Neuronal stem cell (in vitro differentiated cells): ENCODE measurements around the gene UFD1.

Experiments
- DNase-seq: peaks from one replicate; pipeline ENCODE4 v3.0.0-alpha.2; 2013; ENCODE audit warnings: low spot score
- H2AFZ ChIP-seq: one replicate; pipeline ENCODE4 v1.6.1; 2013; ENCODE audit warnings: mild to moderate bottlenecking, low read length, inconsistent platforms
- H2AK5ac ChIP-seq: 2 replicates; pipeline ENCODE4 v1.6.1; 2013; ENCODE audit warnings: low read depth, mild to moderate bottlenecking, inconsistent platforms, low read length, moderate library complexity, mixed read lengths
- H2BK120ac ChIP-seq: 2 replicates; pipeline ENCODE4 v1.6.1; 2013; ENCODE audit warnings: low read depth, mild to moderate bottlenecking, inconsistent platforms, low read length, moderate library complexity, mixed read lengths
- H2BK12ac ChIP-seq: one replicate; pipeline ENCODE4 v1.6.1; 2013; ENCODE audit warnings: low read length, inconsistent platforms
- H2BK15ac ChIP-seq: 2 replicates; pipeline ENCODE4 v1.6.1; 2013; ENCODE audit warnings: mild to moderate bottlenecking, low read length, inconsistent platforms, mixed read lengths
- H2BK5ac ChIP-seq: one replicate; pipeline ENCODE4 v1.6.1; 2013; ENCODE audit warnings: inconsistent platforms, mild to moderate bottlenecking, low read length, moderate library complexity
- H3K14ac ChIP-seq: one replicate; pipeline ENCODE4 v1.6.1; 2013; ENCODE audit warnings: low read length, inconsistent platforms
- H3K18ac ChIP-seq: 2 replicates; pipeline ENCODE4 v1.6.1; 2013; ENCODE audit warnings: low read length, inconsistent platforms
- H3K23ac ChIP-seq: 2 replicates; pipeline ENCODE4 v1.6.1; 2013; ENCODE audit warnings: low read depth, mild to moderate bottlenecking, mixed read lengths, low read length, inconsistent platforms; ENCODE audit not compliant: poor library complexity
- H3K27ac ChIP-seq: replicated peaks from 3 replicates; pipeline ENCODE4 v1.5.1; 2013; ENCODE audit warnings: low read length, inconsistent platforms
- H3K27me3 ChIP-seq, 3 experiments: 2 replicates each; pipeline ENCODE4 v1.6.1; 2013; ENCODE audit warnings: low read length in 3 of 3, mild to moderate bottlenecking in 2 of 3, inconsistent platforms in 1 of 3, low read depth in 1 of 3, mixed read lengths in 1 of 3, moderate library complexity in 1 of 3; ENCODE audit not compliant: control insufficient read depth in 3 of 3, insufficient read depth in 3 of 3
- H3K36me3 ChIP-seq, 2 donors: replicated peaks in 1 of 2; 2 replicates each; pipeline ENCODE4 v1.6.1; 2013; ENCODE audit warnings: low read length in 2 of 2; ENCODE audit not compliant: control insufficient read depth in 2 of 2, insufficient read depth in 2 of 2
- H3K4ac ChIP-seq: 2 replicates; pipeline ENCODE4 v1.6.1; 2013; ENCODE audit warnings: inconsistent platforms, mild to moderate bottlenecking, low read length, moderate library complexity
- H3K4me1 ChIP-seq, 2 donors: 1 replicate in 1 of 2; 2 replicates in 1 of 2; pipeline ENCODE4 v1.6.1; 2013; ENCODE audit warnings: low read length in 2 of 2, low read depth in 1 of 2; ENCODE audit not compliant: control insufficient read depth in 2 of 2, insufficient read depth in 1 of 2
- H3K4me2 ChIP-seq: one replicate; pipeline ENCODE4 v1.6.1; 2013; ENCODE audit warnings: mild to moderate bottlenecking, low read length, inconsistent platforms; ENCODE audit not compliant: insufficient read depth, poor library complexity, severe bottlenecking
- H3K4me3 ChIP-seq, 2 donors: 2 replicates each; pipeline ENCODE4 v1.5.1; 2013; ENCODE audit warnings: low read length in 2 of 2, mild to moderate bottlenecking in 2 of 2, inconsistent platforms in 1 of 2, moderate library complexity in 1 of 2
- H3K79me1 ChIP-seq: one replicate; pipeline ENCODE4 v1.6.1; 2013; ENCODE audit warnings: low read depth, mild to moderate bottlenecking, inconsistent platforms, low read length, moderate library complexity
- H3K9ac ChIP-seq: one replicate; pipeline ENCODE4 v1.6.1; 2013; ENCODE audit warnings: mild to moderate bottlenecking, low read depth, low read length, inconsistent platforms; ENCODE audit not compliant: poor library complexity
- H3K9me3 ChIP-seq, 2 donors: replicated peaks in 1 of 2; 2 replicates each; pipeline versions ENCODE3 to v1.6.1; 2013; ENCODE audit warnings: low read length in 2 of 2, mild to moderate bottlenecking in 2 of 2, inconsistent platforms in 1 of 2, low read depth in 1 of 2, mixed read lengths in 1 of 2, moderate library complexity in 1 of 2; ENCODE audit not compliant: control insufficient read depth in 2 of 2, insufficient read depth in 1 of 2
- H4K8ac ChIP-seq: one replicate; pipeline ENCODE4 v1.6.1; 2013; ENCODE audit warnings: low read depth, mild to moderate bottlenecking, inconsistent platforms, low read length, moderate library complexity
- H4K91ac ChIP-seq: one replicate; pipeline ENCODE4 v1.6.1; 2013; ENCODE audit warnings: low read length, low read depth, mild to moderate bottlenecking, inconsistent platforms; ENCODE audit not compliant: poor library complexity
- WGBS, 2 donors: extraction: QIAGEN DNeasy Blood & Tissue Kit; methylation state at CpG; one replicate each; pipeline ENCODE4 v1.1.7; 2013; ENCODE audit warnings: missing lambda C conversion rate in 2 of 2, mixed read lengths in 1 of 2; ENCODE audit not compliant: insufficient read length in 2 of 2, insufficient replicate concordance in 1 of 2; ENCODE audit errors: extremely low coverage in 2 of 2; 5-methylcytosine and 5-hydroxymethylcytosine counted together

The UFD1 gene

GRCh38 chr22:19499880-19500242 is 20.9 kb upstream of the UFD1 start:
- Histone ChIP-seq H3K18ac (no peak overlapping the region), H4K8ac (no peak overlapping the region), H2AK5ac (no peak overlapping the region), H3K79me1 (peaks cover 1% of the 10 kb centered on the region), H2AFZ (no peak overlapping the region), H3K36me3 (peaks cover 14 to 88% of the 10 kb centered on the region in 2 donors), H2BK120ac (no peak overlapping the region), H3K4me2 (no peak overlapping the region), H3K23ac (no peak overlapping the region), H3K27ac (no peak overlapping the region), H2BK15ac (no peak overlapping the region), H3K4me1 (no peaks in the 10 kb centered on the region), H3K9me3 (no peaks in the 10 kb centered on the region), H3K14ac (no peak overlapping the region), H3K27me3 (no peaks in the 10 kb centered on the region), H2BK5ac (no peak overlapping the region), H3K4ac (no peak overlapping the region), H4K91ac (no peak overlapping the region), H2BK12ac (no peak overlapping the region), H3K9ac (no peak overlapping the region), H3K4me3 (no peak overlapping the region)
- WGBS, 2 donors: no CpG with 5 or more reads among the region's 4 CpGs
- DNase-seq: no peak

GRCh38 chr22:19499236-19499879 is 20.4 kb upstream of the UFD1 start:
- no peak overlapping the region for H3K9ac ChIP-seq
- no peaks in the 10 kb centered on the region for H3K27me3 ChIP-seq

DNA sequence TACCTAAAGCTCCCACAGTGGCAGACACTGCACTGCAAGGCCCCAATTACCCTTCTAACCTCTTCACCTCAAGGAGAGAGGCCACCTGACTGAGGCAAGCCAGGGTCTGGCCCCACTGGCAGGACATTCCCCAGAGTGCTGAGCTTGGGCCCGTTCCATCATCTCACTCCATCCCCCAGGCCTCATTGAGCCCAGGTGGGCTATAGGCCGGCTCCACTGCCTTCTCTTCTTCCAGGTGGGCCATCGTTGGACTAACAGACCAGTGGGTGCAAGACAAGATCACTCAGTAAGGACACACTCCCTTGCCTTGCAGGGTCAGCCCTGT is 19.8 kb upstream of the UFD1 start:
- Histone ChIP-seq H3K79me1 (peaks cover 1% of the 10 kb centered on the region), H2BK12ac (no peak overlapping the region), H2BK120ac (no peak overlapping the region), H3K14ac (no peak overlapping the region), H2AFZ (no peak overlapping the region), H2BK15ac (no peak overlapping the region), H4K91ac (no peak overlapping the region), H3K18ac (no peak overlapping the region), H4K8ac (no peak overlapping the region), H3K36me3 (peaks cover 19 to 91% of the 10 kb centered on the region in 2 donors), H3K27me3 (no peaks in the 10 kb centered on the region), H3K4me3 (no peak overlapping the region), H2BK5ac (no peak overlapping the region), H3K4me2 (no peak overlapping the region), H3K23ac (no peak overlapping the region), H3K9me3 (no peaks in the 10 kb centered on the region), H2AK5ac (no peak overlapping the region), H3K9ac (no peak overlapping the region), H3K4me1 (no peaks in the 10 kb centered on the region), H3K4ac (no peak overlapping the region), H3K27ac (no peak overlapping the region)
- WGBS, 2 donors: no CpG with 5 or more reads among the region's 3 CpGs
- DNase-seq: no peak

More at GRCh38 chr22:19499236-19499879, 20.4 kb upstream of the UFD1 start:
- no peak overlapping the region for H2BK5ac ChIP-seq
- H3K36me3 ChIP-seq: peaks cover 16 to 90% of the 10 kb centered on the region in 2 donors
- no peak overlapping the region for H2AFZ ChIP-seq
- no peaks in the 10 kb centered on the region for H3K4me1 ChIP-seq
- no peak overlapping the region for H3K27ac ChIP-seq
- H3K9me3 ChIP-seq: no peaks in the 10 kb centered on the region
- no CpG with 5 or more reads among the region's 7 CpGs for WGBS, 2 donors
- H2BK15ac ChIP-seq: no peak overlapping the region
- H3K14ac ChIP-seq: no peak overlapping the region
- DNase-seq: no peak
- no peak overlapping the region for H3K4me3 ChIP-seq
- H3K4me2 ChIP-seq: no peak overlapping the region
- peaks cover 1% of the 10 kb centered on the region for H3K79me1 ChIP-seq
- H4K8ac ChIP-seq: no peak overlapping the region
- no peak overlapping the region for H3K4ac ChIP-seq
- H2AK5ac ChIP-seq: no peak overlapping the region
- no peak overlapping the region for H3K18ac ChIP-seq
- no peak overlapping the region for H2BK12ac ChIP-seq
- no peak overlapping the region for H2BK120ac ChIP-seq
- H3K23ac ChIP-seq: peak overlapping the region; percentile 13
- H4K91ac ChIP-seq: no peak overlapping the region

DNA sequence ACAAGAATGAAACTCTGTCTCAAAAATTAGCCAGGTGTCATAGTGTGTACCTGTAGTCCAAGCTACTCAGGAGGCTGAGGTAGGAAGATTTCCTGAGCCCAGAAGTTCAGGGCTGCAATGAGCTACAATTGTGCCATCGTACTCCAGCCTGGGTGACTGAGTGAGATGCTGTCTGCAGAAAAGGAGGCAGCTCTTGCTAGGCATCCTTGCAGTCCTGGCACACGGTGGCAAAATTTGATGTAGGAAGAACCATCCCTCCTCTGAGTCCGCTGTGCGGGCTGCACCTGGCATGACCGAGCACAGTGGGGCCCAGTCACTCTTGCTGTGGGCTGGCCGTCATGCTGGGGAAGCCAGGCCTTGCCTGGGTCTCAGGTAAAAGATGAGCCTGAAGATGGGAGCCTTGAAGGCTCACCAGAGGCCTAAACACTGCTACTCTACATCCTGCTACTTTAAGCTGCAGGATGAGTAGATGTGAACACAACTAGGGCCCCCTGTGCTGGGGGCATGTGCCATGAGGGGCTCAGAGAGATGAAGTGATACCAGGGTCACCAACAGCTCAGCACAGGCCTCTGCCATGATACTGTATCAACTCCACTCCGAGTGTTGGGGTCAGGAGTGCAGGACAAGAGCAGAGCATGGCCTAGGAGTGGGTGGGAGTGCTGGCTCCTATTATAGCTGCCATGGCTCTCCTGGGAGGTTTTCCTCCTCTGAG is 19.3 kb upstream of the UFD1 start:
- H3K4me3 ChIP-seq: no peak overlapping the region
- no peak overlapping the region for H3K4ac ChIP-seq

More for the DNA sequence above, 19.3 kb upstream of the UFD1 start:
- H3K27ac ChIP-seq: no peak overlapping the region
- no peak overlapping the region for H4K91ac ChIP-seq
- H3K79me1 ChIP-seq: peaks cover 1% of the 10 kb centered on the region
- no peak overlapping the region for H3K9ac ChIP-seq
- no peak overlapping the region for H4K8ac ChIP-seq
- no peaks in the 10 kb centered on the region for H3K4me1 ChIP-seq
- H3K4me2 ChIP-seq: no peak overlapping the region
- H3K36me3 ChIP-seq: peaks cover 19 to 90% of the 10 kb centered on the region in 2 donors
- H2AFZ ChIP-seq: no peak overlapping the region
- WGBS, 2 donors: no CpG with 5 or more reads among the region's 7 CpGs
- H3K27me3 ChIP-seq: no peaks in the 10 kb centered on the region
- H3K23ac ChIP-seq: no peak overlapping the region
- H2BK15ac ChIP-seq: no peak overlapping the region
- no peak overlapping the region for H3K14ac ChIP-seq
- no peak overlapping the region for H2BK120ac ChIP-seq
- H2BK12ac ChIP-seq: no peak overlapping the region
- H3K9me3 ChIP-seq: no peaks in the 10 kb centered on the region
- no peak for DNase-seq
- H2AK5ac ChIP-seq: no peak overlapping the region
- H3K18ac ChIP-seq: no peak overlapping the region
- no peak overlapping the region for H2BK5ac ChIP-seq
